SKM-1 (cell line): ENCODE data around the gene ZBTB25.

Source experiments
- DNase-seq: peaks from one replicate; lab custom pipeline; 2025; ENCODE audit not compliant: unreplicated experiment; lab: John Stamatoyannopoulos, UW

The ZBTB25 gene

GRCh38 chr14:64488590-64489099, 15.0 kb downstream of the ZBTB25 start:
- DNase-seq, result no peak

GRCh38 chr14:64478634-64479250, 24.9 kb downstream of the ZBTB25 start:
- peak; percentile 0 for DNase-seq

GRCh38 chr14:64476438-64476837, 27.2 kb downstream of the ZBTB25 start:
- no peak for DNase-seq

GRCh38 chr14:64475585-64476273, 27.9 kb downstream of the ZBTB25 start:
- DNase-seq, result no peak

GRCh38 chr14:64474698-64475097, 28.9 kb downstream of the ZBTB25 start:
- DNase-seq, result no peak

GRCh38 chr14:64474041-64474440, 29.6 kb downstream of the ZBTB25 start:
- DNase-seq, result no peak

- DNase-seq, result no peak
These were observed 35.2 kb downstream of the ZBTB25 start for GRCh38 chr14:64468451-64468850.

- no peak for DNase-seq
These were observed 36.1 kb downstream of the ZBTB25 start for GRCh38 chr14:64467566-64467965.

GRCh38 chr14:64467101-64467500, 36.5 kb downstream of the ZBTB25 start:
- no peak for DNase-seq

- no peak for DNase-seq
These were observed 37.6 kb downstream of the ZBTB25 start for GRCh38 chr14:64465831-64466554.

GRCh38 chr14:64465191-64465822, 38.3 kb downstream of the ZBTB25 start, which contains the start of gene AKAP5:
AKAP5 (plus strand) TSS chr14:64465499; CDS start chr14:64468395, 2,896 bp downstream.
- no peak for DNase-seq

GRCh38 chr14:64464651-64465050, 39.0 kb downstream of the ZBTB25 start:
- no peak for DNase-seq

GRCh38 chr14:64463873-64464272, 39.8 kb downstream of the ZBTB25 start:
- no peak for DNase-seq

- DNase-seq, result no peak
These were observed 40.4 kb downstream of the ZBTB25 start for GRCh38 chr14:64463195-64463594.

GRCh38 chr14:64461221-64461620, 42.4 kb downstream of the ZBTB25 start:
- DNase-seq, result no peak

GRCh38 chr14:64459405-64460136, 44.1 kb downstream of the ZBTB25 start:
- no peak for DNase-seq

GRCh38 chr14:64454671-64455070, 49.0 kb downstream of the ZBTB25 start:
- DNase-seq, result no peak

GRCh38 chr14:64450255-64450654, 53.4 kb downstream of the ZBTB25 start:
- no peak for DNase-seq

GRCh38 chr14:64447876-64448670, 55.6 kb downstream of the ZBTB25 start:
- no peak for DNase-seq
